ENCODE measurements around the gene ARHGEF37.
"Not testable (repeated sequence)": the region's sequence is repeated elsewhere in the genome, so short reads cannot be mapped to it uniquely, and the experiment has no call there.

Gene ARHGEF37

GRCh38 chr5:149581192-149581861 is at the start of gene ARHGEF37:
Gene ARHGEF37 (plus strand): TSS chr5:149581498. CDS start chr5:149597770, 16,272 bp downstream.
- DNase-seq (ENCODE audit: low spot score) = peak; percentile 21

GRCh38 chr5:149532413-149532812 is 48.9 kb upstream of the ARHGEF37 start:
- no peak for DNase-seq (ENCODE audit: low spot score)

- DNase-seq (ENCODE audit: low spot score) = not testable (repeated sequence)
Measured at GRCh38 chr5:149535787-149536186, 45.5 kb upstream of the ARHGEF37 start.

GRCh38 chr5:149537374-149537975 is 43.8 kb upstream of the ARHGEF37 start:
- no peak for DNase-seq (ENCODE audit: low spot score)

GRCh38 chr5:149540089-149540488 is 41.2 kb upstream of the ARHGEF37 start:
- no peak for DNase-seq (ENCODE audit: low spot score)

GRCh38 chr5:149541893-149542292 is 39.4 kb upstream of the ARHGEF37 start:
- no peak for DNase-seq (ENCODE audit: low spot score)

GRCh38 chr5:149543361-149544027 is 37.8 kb upstream of the ARHGEF37 start:
- DNase-seq (ENCODE audit: low spot score) = no peak

GRCh38 chr5:149544028-149544420 is 37.3 kb upstream of the ARHGEF37 start:
- DNase-seq (ENCODE audit: low spot score) = no peak

GRCh38 chr5:149545327-149545726 is 36.0 kb upstream of the ARHGEF37 start:
- DNase-seq (ENCODE audit: low spot score) = no peak

- DNase-seq (ENCODE audit: low spot score) = no peak
Measured at GRCh38 chr5:149546974-149547373, 34.3 kb upstream of the ARHGEF37 start.

GRCh38 chr5:149549461-149550267 is 31.6 kb upstream of the ARHGEF37 start:
- DNase-seq (ENCODE audit: low spot score) = peak; percentile 26

- no peak for DNase-seq (ENCODE audit: low spot score)
Measured at GRCh38 chr5:149550268-149550583, 31.1 kb upstream of the ARHGEF37 start.

- DNase-seq (ENCODE audit: low spot score) = peak; percentile 12
Measured at GRCh38 chr5:149550594-149551226, 30.6 kb upstream of the ARHGEF37 start.

GRCh38 chr5:149551227-149552037 is 29.9 kb upstream of the ARHGEF37 start, which contains the start of gene CSNK1A1:
Gene CSNK1A1 (minus strand): TSS chr5:149551439. CDS start chr5:149550964, 475 bp downstream.
- DNase-seq (ENCODE audit: low spot score) = peak; percentile 98

GRCh38 chr5:149552038-149552494 is 29.2 kb upstream of the ARHGEF37 start:
- no peak for DNase-seq (ENCODE audit: low spot score)

- no peak for DNase-seq (ENCODE audit: low spot score)
Measured at GRCh38 chr5:149552553-149553160, 28.6 kb upstream of the ARHGEF37 start.

GRCh38 chr5:149559706-149560105 is 21.6 kb upstream of the ARHGEF37 start:
- no peak for DNase-seq (ENCODE audit: low spot score)

- peak; percentile 17 for DNase-seq (ENCODE audit: low spot score)
Measured at GRCh38 chr5:149561848-149562247, 19.4 kb upstream of the ARHGEF37 start.

- no peak for DNase-seq (ENCODE audit: low spot score)
Measured at GRCh38 chr5:149563466-149563865, 17.8 kb upstream of the ARHGEF37 start.

- peak; percentile 56 for DNase-seq (ENCODE audit: low spot score)
Measured at GRCh38 chr5:149564542-149565140, 16.7 kb upstream of the ARHGEF37 start.
